NCI-H748 treated with DMSO at 0.1 percent for 48 hours (cell line): ENCODE results near the gene RAP2B.
"Not testable (repeated sequence)": the region's sequence is repeated elsewhere in the genome, so short reads cannot be mapped to it uniquely, and the experiment has no call there.

Source experiments
- DNase-seq: peaks from one replicate; lab custom pipeline; 2025; lab: John Stamatoyannopoulos, UW

Gene RAP2B

DNA sequence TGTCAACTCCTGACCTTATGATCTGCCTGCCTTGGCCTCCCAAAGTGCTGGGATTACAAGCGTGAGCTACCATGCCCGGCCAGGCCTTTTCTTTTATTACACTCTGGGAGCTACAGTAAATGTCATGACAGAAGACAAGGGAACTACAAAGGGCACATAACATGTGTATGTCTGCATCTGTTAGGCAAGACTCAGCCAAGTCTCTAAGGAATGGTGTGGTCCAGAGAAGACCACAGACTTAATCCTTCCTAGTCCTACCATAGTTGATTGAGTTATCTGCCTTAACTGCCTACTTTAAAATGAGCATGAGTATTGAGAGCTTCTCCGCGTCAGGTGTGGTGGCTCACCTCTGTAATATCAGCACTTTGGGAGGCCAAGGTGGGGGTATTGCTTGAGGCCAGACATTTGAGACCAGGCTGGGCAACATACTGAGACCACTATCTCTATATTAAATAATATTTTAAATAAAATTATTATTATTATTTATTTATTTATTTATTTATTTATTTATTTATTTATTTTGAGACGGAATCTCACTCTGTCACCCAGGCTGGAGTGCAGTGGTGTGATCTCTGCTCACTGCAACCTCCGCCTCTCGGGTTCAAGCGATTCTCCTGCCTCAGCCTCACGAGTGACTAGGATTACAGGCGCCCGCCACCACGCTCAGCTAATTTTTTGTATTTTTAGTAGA is 31.9 kb downstream of the RAP2B start:
- not testable (repeated sequence) for DNase-seq

DNA sequence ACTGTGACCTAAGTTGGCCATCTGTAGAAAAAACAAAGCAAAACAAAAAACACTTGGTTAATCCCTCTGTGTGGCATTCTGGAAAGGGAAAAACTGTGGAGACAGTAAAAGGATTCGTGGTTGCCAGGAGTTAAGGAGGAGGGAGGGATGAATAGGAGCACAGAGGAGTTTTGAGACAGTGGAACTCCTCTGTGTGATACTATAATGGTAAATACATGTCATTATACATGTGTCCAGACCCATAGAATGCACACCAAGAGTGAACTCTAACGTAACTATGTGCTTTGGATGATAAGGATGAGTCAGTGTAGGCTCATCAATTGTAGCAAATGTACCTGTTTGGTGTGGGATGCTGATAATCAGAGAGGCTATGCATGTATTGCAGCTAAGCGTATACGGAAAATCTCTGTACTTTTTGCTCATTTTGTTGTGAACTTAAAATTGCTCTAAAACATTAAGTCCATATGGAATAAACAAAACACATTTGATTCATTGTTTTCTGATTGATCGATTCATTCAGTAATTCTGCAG is 33.4 kb downstream of the RAP2B start:
- no peak for DNase-seq

DNA sequence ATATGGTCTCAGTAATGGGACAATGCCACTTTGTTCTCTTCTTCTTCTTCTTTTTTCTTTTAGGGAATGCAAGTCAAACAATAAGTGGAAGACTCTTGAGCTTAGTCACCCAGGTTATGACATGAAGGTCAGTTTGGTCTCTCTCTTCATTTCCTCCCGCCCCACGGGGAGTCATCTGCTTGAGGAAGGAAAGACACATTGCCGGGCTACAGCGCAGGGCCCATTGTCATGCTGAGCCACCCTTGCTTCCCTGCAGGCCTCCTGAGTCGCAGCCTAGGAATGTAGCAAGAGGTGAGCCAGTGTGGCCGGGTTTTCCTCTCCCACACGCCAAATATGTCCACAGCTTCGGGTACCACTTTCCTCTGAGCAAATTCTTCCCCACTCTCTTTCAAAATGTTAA is 47.6 kb downstream of the RAP2B start:
- DNase-seq = no peak

DNA sequence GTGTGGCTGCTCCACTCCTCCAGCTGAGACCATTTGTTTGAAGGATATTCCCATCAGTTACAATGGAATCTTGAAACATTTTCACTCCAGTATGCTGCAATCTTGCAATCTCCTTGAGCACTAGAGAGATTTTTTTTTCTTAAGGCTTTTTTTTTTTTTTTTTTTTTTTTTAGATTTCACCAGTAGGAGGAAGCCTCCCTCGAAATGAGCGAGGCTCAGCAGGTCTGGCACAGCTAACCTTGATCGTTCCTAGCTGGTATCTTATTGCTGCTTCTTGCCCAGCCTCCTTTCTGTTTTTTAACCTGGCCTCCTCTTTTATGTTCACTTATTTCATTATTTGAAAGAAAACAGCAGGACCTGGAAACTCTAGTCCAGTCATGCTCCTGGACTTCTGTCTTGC is 48.1 kb downstream of the RAP2B start:
- DNase-seq = no peak

DNA sequence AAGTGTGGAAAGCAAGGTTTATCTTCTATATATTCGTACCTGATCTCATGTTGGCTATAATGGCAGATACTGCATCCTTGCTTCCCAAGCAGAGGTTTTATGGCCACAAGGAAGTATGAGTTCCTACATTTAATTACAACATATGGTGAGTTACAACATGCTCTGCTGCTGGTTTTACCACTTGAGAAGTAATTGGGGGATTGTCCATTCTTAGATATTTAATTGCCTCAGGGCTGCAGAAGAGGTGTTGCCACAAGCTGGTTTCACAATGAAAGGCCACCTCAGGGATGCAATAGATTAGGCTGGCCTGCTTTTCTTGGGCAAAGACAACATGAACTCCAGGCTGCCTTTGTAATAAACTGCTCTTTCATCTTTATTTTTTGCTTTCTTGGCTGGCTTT is 48.6 kb downstream of the RAP2B start:
- no peak for DNase-seq

DNA sequence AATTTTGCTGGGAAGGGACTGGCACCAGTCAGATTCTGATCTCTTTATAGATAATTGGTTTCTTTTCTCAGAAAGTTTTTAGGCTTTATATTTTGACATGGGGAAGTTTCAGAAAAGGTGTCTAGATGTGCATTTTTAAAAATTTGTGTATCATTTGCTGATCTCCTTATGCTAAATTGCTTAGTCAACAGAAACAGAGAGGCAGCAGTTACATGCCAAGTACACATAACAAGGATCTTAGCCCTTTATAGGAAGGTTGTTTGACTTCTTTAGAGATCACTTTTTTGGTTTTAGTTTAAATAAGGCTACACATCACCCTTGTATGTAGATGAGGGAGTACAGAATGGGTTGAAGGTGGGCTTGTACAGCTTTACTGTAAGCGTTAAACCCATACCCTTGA is 53.5 kb downstream of the RAP2B start:
- no peak for DNase-seq

DNA sequence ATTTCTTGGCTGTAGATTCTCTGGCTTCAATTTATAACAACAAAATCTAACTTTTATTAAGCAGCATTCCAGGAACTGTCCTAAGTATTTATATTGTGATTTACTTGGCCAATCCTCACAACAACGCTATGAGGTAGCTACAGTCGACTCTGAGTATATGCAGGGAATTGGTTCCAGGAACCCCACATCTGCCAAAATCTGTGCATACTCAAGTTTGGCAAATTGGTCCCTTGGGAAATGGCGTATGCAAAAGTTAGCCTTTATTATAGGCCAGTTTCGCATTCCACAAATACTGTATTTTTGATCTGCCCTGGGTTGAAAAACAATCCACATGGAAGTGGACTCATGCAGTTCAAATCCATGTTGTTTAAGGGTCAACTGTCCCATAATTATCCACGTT is 53.9 kb downstream of the RAP2B start:
- no peak for DNase-seq

DNA sequence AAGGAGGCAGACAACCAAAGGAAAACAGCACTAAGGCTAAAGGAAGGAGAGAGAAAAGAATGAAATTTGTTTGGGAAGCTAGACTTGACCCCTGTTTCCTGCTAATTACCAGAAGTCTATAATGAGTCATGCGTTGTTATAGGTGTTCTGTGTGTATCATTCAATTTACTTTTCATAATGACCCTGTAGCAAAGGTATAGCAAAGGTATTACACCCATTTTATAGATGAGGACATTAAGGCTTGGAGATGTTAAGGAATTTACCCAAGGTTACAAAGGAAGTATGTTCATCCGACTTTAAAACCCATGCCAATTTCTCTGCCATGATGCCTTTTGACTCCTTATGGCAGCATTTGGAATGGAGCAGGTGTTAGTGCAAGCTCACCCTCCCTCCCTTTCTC is 54.9 kb downstream of the RAP2B start:
- DNase-seq = no peak

DNA sequence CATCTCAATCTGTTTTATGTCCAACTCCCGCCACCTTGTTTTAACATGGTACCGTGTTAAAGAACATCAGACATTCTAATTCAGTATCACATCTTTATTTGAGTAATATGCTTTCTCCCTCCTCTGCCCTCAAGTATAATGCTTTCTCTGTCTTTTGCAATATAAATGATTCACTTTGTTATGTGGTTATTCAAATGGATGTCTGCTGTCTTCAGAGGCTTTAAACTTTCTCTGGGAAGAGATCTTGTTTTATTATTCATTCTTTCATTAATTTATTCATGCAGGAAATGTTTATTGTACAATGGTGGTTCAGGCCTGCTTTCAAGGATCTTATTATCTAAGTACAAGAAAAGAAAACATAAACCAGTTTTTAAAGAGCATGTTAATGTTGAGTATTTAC is 57.1 kb downstream of the RAP2B start:
- DNase-seq = no peak
